Kidney (tissue), 14 donors: ENCODE results near the gene HSD17B4. TPM values are rescaled to one million over a fixed set of nuclear protein-coding genes. Genes with fewer than 3 reads are reported as not detected.
A peak's percentile ranks its signal among the peaks of the same experiment; 100 is the strongest.

Experiments
- DNase-seq, 5 donors: peaks; one replicate each; pipeline ENCODE4 v3.0.0-alpha.2; 2013 to 2020
- FAIRE-seq: peaks from 2 replicates; lab custom pipeline; 2012; peaks lifted over from hg19 to GRCh38; lab: Jason Lieb, UNC
- H3K27ac ChIP-seq, 2 donors: one replicate each; pipeline ENCODE4 v1.7.0; 2013; ENCODE audit warnings: low read depth in 2 of 2, low read length in 2 of 2, inconsistent platforms in 1 of 2
- H3K27me3 ChIP-seq: one replicate; pipeline ENCODE4 v1.7.1; 2013; ENCODE audit warnings: low read length, inconsistent platforms; ENCODE audit not compliant: control insufficient read depth, insufficient read depth
- H3K36me3 ChIP-seq, 3 donors: one replicate each; pipeline versions ENCODE4 v1.7.0 to v1.7.1; 2013; ENCODE audit warnings: low read length in 3 of 3, control low read depth in 1 of 3, inconsistent platforms in 1 of 3; ENCODE audit not compliant: insufficient read depth in 3 of 3, control insufficient read depth in 2 of 3
- H3K4me1 ChIP-seq, 3 donors: one replicate each; pipeline versions ENCODE4 v1.7.0 to v1.7.1; 2013; ENCODE audit warnings: low read length in 3 of 3, inconsistent platforms in 1 of 3, low read depth in 1 of 3; ENCODE audit not compliant: control insufficient read depth in 2 of 3, insufficient read depth in 2 of 3
- H3K4me3 ChIP-seq, 3 donors: one replicate each; pipeline versions ENCODE4 v1.7.0 to v1.8.1; 2013; ENCODE audit warnings: low read length in 3 of 3, control low read depth in 1 of 3, inconsistent platforms in 1 of 3
- H3K9ac ChIP-seq, 3 donors: one replicate each; pipeline versions ENCODE4 v1.7.0 to v1.7.1; 2013; ENCODE audit warnings: low read length in 3 of 3, control low read depth in 1 of 3, inconsistent platforms in 1 of 3
- H3K9me3 ChIP-seq, 3 donors: one replicate each; pipeline versions ENCODE4 v1.7.0 to v1.7.1; 2013; ENCODE audit warnings: low read length in 3 of 3, control low read depth in 1 of 3, inconsistent platforms in 1 of 3; ENCODE audit not compliant: control insufficient read depth in 2 of 3, insufficient read depth in 1 of 3
- intact Hi-C: fragments of 100-400 bp; cut with DNase I; formaldehyde crosslinking; loops from one replicate; pipeline ENCODE4 v1.11.1; 2022
- polyA plus RNA-seq: library from polyadenylated mRNA; stranded (reverse); fragments of 350-450 nt; fragmentation: Illumina TruSeq; extraction: RNeasy Lipid Tissue Mini Kit (QIAGEN cat#74804); gene quantifications from one replicate; pipeline ENCODE4 v1.2.3, GENCODE V29; 2014; ENCODE audit warnings: low read depth, low replicate concordance; ENCODE audit not compliant: insufficient read depth
- total RNA-seq: library from RNA; stranded (reverse); fragmentation: NEBNext Ultra II Directional; extraction: Animal tissue kit (Norgen Biotek cat#: 25700); gene quantifications from one replicate; pipeline ENCODE4 v1.2.1, GENCODE V29; 2021
- TF ChIP-seq, protein P1 (sequence below): IDR thresholded peaks from 3 replicates; pipeline ENCODE4 v1.5.1; 2012; ENCODE audit warnings: mild to moderate bottlenecking, moderate library complexity, borderline replicate concordance; ENCODE audit not compliant: insufficient read depth; ENCODE audit errors: extremely low read depth
- donor health status: control.
- donor health status: control.
- donor health status: control.
- donor health status: control.
- donor health status: control.
- donor health status: DM: yes; HTN: yes; CAD: no.
- donor health status: Normal renal cell carcinoma (clear cell type).

The HSD17B4 gene
- total and polyA plus RNA-seq, 2 donors from 2014 or later = 202 to 212 TPM

DNA sequence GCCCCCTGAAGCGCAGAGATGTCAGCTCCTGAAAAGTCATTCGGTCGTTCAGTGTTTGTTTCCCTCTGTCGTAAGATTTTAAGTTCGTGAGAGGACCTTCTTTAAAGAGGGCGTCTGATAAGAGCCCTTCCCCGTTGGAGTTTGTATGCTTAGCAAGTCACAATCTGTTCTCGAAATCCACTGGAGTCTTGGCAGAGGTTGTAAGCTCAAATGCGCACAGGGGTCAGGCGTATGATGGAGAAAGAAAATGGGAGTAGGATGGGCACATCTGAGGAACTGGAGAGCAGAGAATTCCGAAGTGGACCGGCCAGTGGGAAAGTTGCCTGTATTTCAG, 710 bp downstream of the HSD17B4 start:
- TF ChIP-seq, protein P1, sequence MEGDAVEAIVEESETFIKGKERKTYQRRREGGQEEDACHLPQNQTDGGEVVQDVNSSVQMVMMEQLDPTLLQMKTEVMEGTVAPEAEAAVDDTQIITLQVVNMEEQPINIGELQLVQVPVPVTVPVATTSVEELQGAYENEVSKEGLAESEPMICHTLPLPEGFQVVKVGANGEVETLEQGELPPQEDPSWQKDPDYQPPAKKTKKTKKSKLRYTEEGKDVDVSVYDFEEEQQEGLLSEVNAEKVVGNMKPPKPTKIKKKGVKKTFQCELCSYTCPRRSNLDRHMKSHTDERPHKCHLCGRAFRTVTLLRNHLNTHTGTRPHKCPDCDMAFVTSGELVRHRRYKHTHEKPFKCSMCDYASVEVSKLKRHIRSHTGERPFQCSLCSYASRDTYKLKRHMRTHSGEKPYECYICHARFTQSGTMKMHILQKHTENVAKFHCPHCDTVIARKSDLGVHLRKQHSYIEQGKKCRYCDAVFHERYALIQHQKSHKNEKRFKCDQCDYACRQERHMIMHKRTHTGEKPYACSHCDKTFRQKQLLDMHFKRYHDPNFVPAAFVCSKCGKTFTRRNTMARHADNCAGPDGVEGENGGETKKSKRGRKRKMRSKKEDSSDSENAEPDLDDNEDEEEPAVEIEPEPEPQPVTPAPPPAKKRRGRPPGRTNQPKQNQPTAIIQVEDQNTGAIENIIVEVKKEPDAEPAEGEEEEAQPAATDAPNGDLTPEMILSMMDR = no peak
- no peak for FAIRE-seq
- Histone ChIP-seq H3K36me3 (no peaks in the 10 kb centered on the region), H3K4me3 (peak overlapping the region; percentile 84 to 95 (median 93)), H3K27me3 (no peaks in the 10 kb centered on the region), H3K27ac (peak overlapping the region; percentile 94), H3K9ac (peak overlapping the region; percentile 69 to 97 (median 94)), H3K4me1 (peaks cover 0 to 14% (median 3%) of the 10 kb centered on the region in 3 donors), H3K9me3 (peaks cover 0 to 7% (median 0%) of the 10 kb centered on the region in 3 donors)
- intact Hi-C loops = no loop called here
- peak in 1 of 5 donors; percentile 52 for DNase-seq

DNA sequence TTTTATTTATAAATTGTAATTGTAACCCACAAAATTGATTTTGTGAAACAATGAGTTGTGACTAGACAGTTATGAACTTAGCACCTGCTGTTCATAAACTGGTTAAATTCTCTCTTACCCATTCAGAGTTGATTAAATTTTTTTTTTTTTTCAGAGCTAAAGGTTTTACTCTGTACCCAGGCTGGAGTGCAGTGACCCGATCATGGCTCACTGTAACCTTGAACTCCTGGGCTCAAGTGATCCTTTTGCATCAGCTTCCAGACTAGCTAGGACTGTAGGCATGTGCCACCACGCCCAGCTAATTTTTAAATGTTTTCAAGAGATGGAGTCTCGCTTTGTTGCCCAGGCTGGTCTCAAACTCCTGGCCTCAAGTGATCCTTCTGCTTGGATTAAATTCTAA, 1.9 kb downstream of the HSD17B4 start:
- H3K27ac ChIP-seq = no peak overlapping the region
- no peak overlapping the region for H3K9ac ChIP-seq
- H3K4me1 ChIP-seq = peaks cover 0 to 14% (median 3%) of the 10 kb centered on the region in 3 donors
- H3K4me3 ChIP-seq = no peak overlapping the region
- DNase-seq (no peak), FAIRE-seq (no peak)
- H3K27me3 ChIP-seq = no peaks in the 10 kb centered on the region
- H3K9me3 ChIP-seq = peaks cover 0 to 7% (median 0%) of the 10 kb centered on the region in 3 donors
- H3K36me3 ChIP-seq = no peaks in the 10 kb centered on the region
- TF ChIP-seq, protein P1 = no peak
- intact Hi-C loops = no loop called here

DNA sequence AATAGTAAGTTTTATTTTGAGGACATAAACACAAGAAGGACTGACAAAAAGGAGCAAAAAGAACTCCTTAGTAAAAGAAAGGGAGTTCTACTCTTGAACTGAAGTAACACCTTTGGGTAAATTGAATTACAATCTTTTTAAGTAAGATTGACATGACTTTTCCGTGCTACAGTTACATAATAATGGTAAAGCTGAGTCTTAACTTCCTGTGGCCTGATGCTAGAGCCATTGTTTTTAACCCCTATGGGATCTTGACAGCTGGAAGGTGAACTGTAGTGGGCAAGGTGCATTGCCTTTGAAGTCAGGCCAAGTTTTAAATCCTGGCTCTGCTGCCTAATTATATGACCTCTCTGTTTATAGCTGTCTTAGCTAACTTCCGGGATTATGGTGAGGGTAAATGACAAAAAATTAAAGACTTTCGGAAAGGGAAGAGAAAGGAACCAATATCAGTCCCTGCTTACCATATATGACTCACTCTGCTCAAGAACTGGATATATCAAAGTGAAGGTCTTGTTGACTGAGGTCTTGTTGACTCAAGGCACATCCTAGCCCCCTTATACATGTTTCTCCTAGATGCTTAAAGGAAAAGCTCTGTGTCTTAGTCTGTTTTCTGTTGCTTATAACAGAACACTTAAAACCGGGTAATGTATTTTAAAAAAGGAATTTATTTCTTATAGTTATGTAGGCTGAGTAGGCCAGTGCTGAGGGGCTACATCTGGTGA, 6.8 kb downstream of the HSD17B4 start:
- no peaks in the 10 kb centered on the region for H3K36me3 ChIP-seq
- no peaks in the 10 kb centered on the region for H3K9me3 ChIP-seq
- no peaks in the 10 kb centered on the region for H3K4me1 ChIP-seq
- no peak overlapping the region for H3K27ac ChIP-seq
- no peak overlapping the region for H3K9ac ChIP-seq
- DNase-seq (no peak), FAIRE-seq (no peak)
- H3K27me3 ChIP-seq = no peaks in the 10 kb centered on the region
- TF ChIP-seq, protein P1 = no peak
- no peak overlapping the region for H3K4me3 ChIP-seq
- intact Hi-C loops = no loop called here

DNA sequence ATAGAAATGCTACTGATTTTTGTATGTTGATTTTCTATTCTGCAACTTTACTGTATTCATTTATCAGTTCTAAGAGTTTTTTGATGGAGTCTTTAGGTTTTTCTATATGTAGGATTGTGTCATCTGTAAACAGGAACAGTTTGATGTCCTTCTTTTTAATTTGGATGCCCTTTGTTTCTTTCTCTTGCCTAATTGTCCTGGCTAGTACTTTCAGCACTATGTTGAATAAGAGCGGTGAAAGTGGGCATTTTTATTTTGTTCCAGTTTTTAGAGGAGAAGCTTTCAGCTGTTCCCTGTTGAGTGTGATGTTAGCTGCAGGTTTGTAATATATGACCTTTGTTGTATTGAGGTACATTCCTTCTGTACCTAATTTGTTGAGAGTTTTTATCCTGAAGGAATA, 13.3 kb downstream of the HSD17B4 start:
- no peaks in the 10 kb centered on the region for H3K36me3 ChIP-seq
- FAIRE-seq = no peak
- H3K4me3 ChIP-seq = no peak overlapping the region
- peaks cover 0 to 14% (median 4%) of the 10 kb centered on the region in 3 donors for H3K9me3 ChIP-seq
- H3K4me1 ChIP-seq = no peaks in the 10 kb centered on the region
- no peaks in the 10 kb centered on the region for H3K27me3 ChIP-seq
- H3K27ac ChIP-seq = no peak overlapping the region
- DNase-seq = no peak
- no peak overlapping the region for H3K9ac ChIP-seq
- intact Hi-C loops = no loop called here
- TF ChIP-seq, protein P1 = no peak
